HepG2 (cell line): ENCODE measurements around the gene DTYMK. TPM values are rescaled to one million over a fixed set of nuclear protein-coding genes. Genes with fewer than 3 reads are reported as not detected.

Source experiments
- ATAC-seq: fragments of 200-7000 bp; cut with Tn5 transposase; 3 replicates; pipeline ENCODE4 v1.9.1; 2020; ENCODE audit warnings: mild to moderate bottlenecking, moderate library complexity
- BruUV-seq: library from RNA; stranded (reverse); fragments of 400-500 nt; replicated peaks from 2 replicates; lab custom pipeline; 2021; lab: Mats Ljungman, UMichigan
- CTCF ChIA-PET: fragments of 300-600 bp; formaldehyde crosslinking; extraction: SDS; loops from one replicate; lab custom pipeline; 2021; ENCODE audit warnings: low total read pairs, inconsistent platforms, low intra/inter-chr PET ratio; lab: Yijun Ruan, JAX
- POLR2A ChIA-PET: fragments of 350-600 bp; sonication (Branson Sonifier 250); formaldehyde crosslinking; loops from one replicate; lab custom pipeline; 2020; ENCODE audit warnings: antibody characterized with exemption, inconsistent platforms; lab: Yijun Ruan, JAX
- DNase-seq: peaks from one replicate; pipeline ENCODE4 v3.0.0-alpha.2; 2015; ENCODE audit warnings: low spot score
- FAIRE-seq: peaks from 3 replicates; lab custom pipeline; 2011; peaks lifted over from hg19 to GRCh38; lab: Jason Lieb, UNC
- H2AFZ ChIP-seq: one replicate; pipeline ENCODE4 v1.6.1; 2011; ENCODE audit warnings: low read length, inconsistent platforms
- H3K27ac ChIP-seq: fragments of 300-600 bp; 3 replicates; pipeline ENCODE4 v1.8.0; 2011; ENCODE audit warnings: mixed run types, mild to moderate bottlenecking, mixed read lengths, low read length, inconsistent platforms; ENCODE audit not compliant: insufficient read depth; ENCODE audit errors: extremely low read length
- H3K27me3 ChIP-seq, 2 experiments: fragments of 200-600 bp in 1 of 2; 2 replicates in 1 of 2; 3 replicates in 1 of 2; pipeline versions ENCODE4 v1.6.0 to v1.8.0; 2011; ENCODE audit warnings: low read length in 2 of 2, mild to moderate bottlenecking in 2 of 2, moderate library complexity in 2 of 2, inconsistent platforms in 1 of 2; ENCODE audit not compliant: insufficient read depth in 2 of 2, control insufficient read depth in 1 of 2
- H3K36me3 ChIP-seq, 2 experiments: fragments of 200-600 bp in 1 of 2; replicated peaks in 1 of 2; 2 replicates in 1 of 2; 3 replicates in 1 of 2; pipeline versions ENCODE4 v1.5.1 to v1.8.0; 2011; ENCODE audit warnings: low read length in 2 of 2, inconsistent platforms in 1 of 2; ENCODE audit not compliant: insufficient read depth in 2 of 2, control insufficient read depth in 1 of 2
- H3K4me1 ChIP-seq: 2 replicates; pipeline ENCODE4 v1.5.1; 2012; ENCODE audit warnings: low read length, inconsistent platforms; ENCODE audit not compliant: insufficient read depth
- H3K4me2 ChIP-seq: 2 replicates; pipeline ENCODE4 v1.6.0; 2011; ENCODE audit warnings: low read depth, low read length, inconsistent platforms
- H3K4me3 ChIP-seq, 3 experiments: fragments of 200-600 bp in 1 of 3; sonication (generic), shearing (Covaris generic) in 1 of 3; replicated peaks in 1 of 3; 2 replicates each; pipeline ENCODE4 v1.5.1; 2011 to 2016; ENCODE audit warnings: low read length in 3 of 3, inconsistent platforms in 2 of 3, low read depth in 2 of 3, mild to moderate bottlenecking in 2 of 3, control low read depth in 1 of 3, mixed read lengths in 1 of 3; ENCODE audit not compliant: insufficient read depth in 1 of 3
- H3K79me2 ChIP-seq: one replicate; pipeline ENCODE4 v1.6.1; 2011; ENCODE audit warnings: low read length, inconsistent platforms; ENCODE audit not compliant: insufficient read depth
- H3K9ac ChIP-seq: 2 replicates; pipeline ENCODE4 v1.6.0; 2011; ENCODE audit warnings: mild to moderate bottlenecking, low read depth, low read length, inconsistent platforms; ENCODE audit not compliant: insufficient read depth
- H3K9me3 ChIP-seq: 2 replicates; pipeline ENCODE4 v1.5.1; 2012; ENCODE audit warnings: mild to moderate bottlenecking, low read length
- H4K20me1 ChIP-seq: 2 replicates; pipeline ENCODE4 v1.6.0; 2011; ENCODE audit warnings: inconsistent platforms, mild to moderate bottlenecking, low read length, moderate library complexity; ENCODE audit not compliant: insufficient read depth
- ADNP ChIP-seq: sonication (generic); formaldehyde crosslinking; IDR thresholded peaks from 2 replicates; pipeline ENCODE4 v1.4.0; 2020; ENCODE audit warnings: missing genetic modification reagents
- BRD4 ChIP-seq: sonication (generic); formaldehyde crosslinking; IDR thresholded peaks from 2 replicates; pipeline ENCODE4 v1.4.0; 2020; ENCODE audit warnings: missing genetic modification reagents
- CREBL2 ChIP-seq: sonication (generic); formaldehyde crosslinking; IDR thresholded peaks from 2 replicates; pipeline ENCODE4 v1.8.1; 2023; ENCODE audit warnings: missing genetic modification reagents, mild to moderate bottlenecking, borderline replicate concordance
- JDP2 ChIP-seq: sonication (generic); formaldehyde crosslinking; IDR thresholded peaks from 2 replicates; pipeline ENCODE4 v1.8.1; 2022; ENCODE audit warnings: missing genetic modification reagents, borderline replicate concordance
- KDM2A ChIP-seq: sonication (generic); formaldehyde crosslinking; IDR thresholded peaks from 2 replicates; pipeline ENCODE4 v1.4.0; 2020; ENCODE audit warnings: low read depth, missing genetic modification reagents, borderline replicate concordance
- ONECUT2 ChIP-seq: sonication (generic); formaldehyde crosslinking; IDR thresholded peaks from 2 replicates; pipeline ENCODE4 v1.4.0; 2020; ENCODE audit warnings: missing genetic modification reagents
- PCBP2 ChIP-seq: fragments of 200-400 bp; formaldehyde crosslinking; optimal IDR thresholded peaks from 2 replicates; pipeline ENCODE3; 2018; ENCODE audit warnings: low read length, low read depth; ENCODE audit not compliant: poor library complexity, severe bottlenecking
- SP5 ChIP-seq: IDR thresholded peaks from 2 replicates; pipeline ENCODE4 v1.6.1; 2016; ENCODE audit warnings: low read depth, borderline replicate concordance
- ZFP1 ChIP-seq: IDR thresholded peaks from 2 replicates; pipeline ENCODE4 v1.6.1; 2016
- ZKSCAN8 ChIP-seq: IDR thresholded peaks from 2 replicates; pipeline ENCODE4 v1.6.1; 2016; ENCODE audit warnings: borderline replicate concordance, missing genetic modification reagents, missing compliant biosample characterization
- ZNF546 ChIP-seq: sonication (generic); formaldehyde crosslinking; conservative IDR thresholded peaks from 2 replicates; pipeline ENCODE4 v1.8.1; 2023; ENCODE audit warnings: mild to moderate bottlenecking, missing genetic modification reagents
- ZNF562 ChIP-seq: sonication (generic); formaldehyde crosslinking; IDR thresholded peaks from 2 replicates; pipeline ENCODE4 v1.8.0; 2022; ENCODE audit warnings: missing genetic modification reagents, borderline replicate concordance
- ZNF614 ChIP-seq: IDR thresholded peaks from 2 replicates; pipeline ENCODE4 v1.6.1; 2018; ENCODE audit warnings: missing biosample characterization, missing genetic modification reagents, inconsistent platforms, borderline replicate concordance
- ZNF737 ChIP-seq: sonication (generic); formaldehyde crosslinking; IDR thresholded peaks from 2 replicates; pipeline ENCODE4 v1.5.0; 2020; ENCODE audit warnings: missing genetic modification reagents, mild to moderate bottlenecking, borderline replicate concordance
- ZNF83 ChIP-seq: sonication (generic); formaldehyde crosslinking; IDR thresholded peaks from 2 replicates; pipeline ENCODE4 v1.4.0; 2020; ENCODE audit warnings: missing genetic modification reagents, mild to moderate bottlenecking, borderline replicate concordance
- WGBS: methylation state at CpG from one replicate; pipeline ENCODE4 v1.1.6; 2017; ENCODE audit warnings: low lambda C conversion rate; 5-methylcytosine and 5-hydroxymethylcytosine counted together
- in situ Hi-C: cut with HindIII; loops from 2 replicates; pipeline ENCODE4 v1.10.0; 2017; ENCODE audit warnings: low pct_unique_long_range_greater_than_20kb; ENCODE audit not compliant: extremely low pct_ligation_motif_present
- intact Hi-C: fragments of 100-400 bp; cut with micrococcal nuclease; formaldehyde crosslinking; loops from one replicate; pipeline ENCODE4 v1.10.0; 2022; ENCODE audit not compliant: unreplicated experiment
- polyA plus RNA-seq, 8 experiments: library from polyadenylated mRNA; depleted of rRNA in 3 of 8; stranded (reverse) in 7 of 8; unstranded in 1 of 8; fragments of >200 nt; fragmentation: Illumina TruSeq in 4 of 8; extraction: Trizol in 4 of 8; gene quantifications; 2 replicates each; pipeline versions ENCODE4 v1.2.1 to v1.2.3, GENCODE V29; 2011 to 2016; ENCODE audit warnings: low read depth in 4 of 8, missing spikeins in 1 of 8, mixed read lengths in 1 of 8; ENCODE audit not compliant: insufficient read depth in 1 of 8
- total RNA-seq, 5 experiments: library from RNA; depleted of rRNA; stranded (reverse); fragments of >200 nt; fragmentation: Illumina TruSeq; extraction: Trizol; gene quantifications; 2 replicates each; pipeline ENCODE4 v1.2.3, GENCODE V29; 2016; ENCODE audit warnings: low read depth in 1 of 5
- TF ChIP-seq, protein P1 (sequence below): sonication (generic); formaldehyde crosslinking; IDR thresholded peaks from 2 replicates; pipeline ENCODE4 v1.5.1; 2020; ENCODE audit warnings: missing genetic modification reagents, mild to moderate bottlenecking, borderline replicate concordance
- TF ChIP-seq, protein P2 (sequence below): sonication (generic); formaldehyde crosslinking; IDR thresholded peaks from 2 replicates; pipeline ENCODE4 v1.4.0; 2020; ENCODE audit warnings: mild to moderate bottlenecking, missing genetic modification reagents

The DTYMK gene
- total and polyA plus RNA-seq, 2 of the 13 experiments (the other 11 are each of a cell fraction or from before 2014, with no cell fraction given), result 57.5 to 134 TPM

GRCh38 chr2:241702155-241703031, 15.8 kb upstream of the DTYMK start (continued):
- no peak for TF ChIP-seq ZNF737 (CRISPR knock-in tag)
- no peak for TF ChIP-seq ZNF562 (CRISPR knock-in tag)
- peak; percentile 47 for TF ChIP-seq SP5
- TF ChIP-seq, all 625 proteins: peak for 213

DNA sequence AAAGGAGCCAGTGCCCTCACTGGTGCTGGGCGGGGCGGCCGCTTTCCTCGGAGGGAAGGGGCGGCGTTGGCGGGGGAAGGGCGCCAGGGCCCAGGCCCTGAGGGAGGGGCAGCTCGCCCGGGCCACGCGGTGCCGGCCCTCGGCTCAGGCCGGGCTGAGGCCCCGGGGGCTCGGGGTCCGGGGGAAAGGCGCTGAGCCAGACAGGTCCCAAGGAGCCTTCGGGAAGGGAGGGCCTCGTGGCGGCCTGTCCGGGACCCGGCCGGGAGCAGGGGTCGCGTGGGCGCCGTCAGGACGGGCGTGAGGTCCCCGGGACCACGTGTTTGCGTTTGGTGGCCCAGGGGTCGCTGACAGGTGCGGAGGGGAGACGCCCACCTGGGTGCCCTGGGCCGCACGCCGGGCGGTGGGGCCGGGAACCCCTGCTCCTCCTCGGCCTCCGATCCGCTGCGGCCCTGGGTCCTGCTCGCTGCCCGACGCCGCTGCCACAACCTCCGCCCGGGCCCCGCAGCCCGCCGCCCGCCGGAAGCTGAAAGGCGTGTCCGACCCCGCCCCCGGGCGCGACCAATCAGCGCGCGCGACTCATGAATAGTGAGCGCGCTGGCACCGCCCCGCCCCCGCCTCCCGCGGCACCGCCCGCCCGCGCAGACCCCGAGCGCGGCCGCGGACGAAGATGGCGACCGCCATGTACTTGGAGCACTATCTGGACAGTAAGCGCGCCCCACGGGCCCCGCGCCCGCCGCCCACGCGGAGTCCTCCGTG, 15.0 kb upstream of the DTYMK start, which contains the start of gene ING5:
ING5 (plus strand) TSS at position 641 of the 756 bp plus-strand sequence; CDS start at position 668, 27 bp downstream.
- Histone ChIP-seq H3K27me3 (no peaks in the 10 kb centered on the region), H3K36me3 (peaks cover 13 to 20% of the 10 kb centered on the region in 2 experiments), H3K4me1 (peaks cover 30% of the 10 kb centered on the region), H3K4me3 (peak within 1 kb of the TSS; percentile 81 to 99 (median 94)), H3K79me2 (peaks cover 25% of the 10 kb centered on the region), H4K20me1 (peaks cover 18% of the 10 kb centered on the region; the same call in 1 of the 2 replicates), H3K4me2 (peak within 1 kb of the TSS; percentile 98), H3K9me3 (peaks cover 10% of the 10 kb centered on the region; the same call in 1 of the 2 replicates), H3K27ac (peak within 1 kb of the TSS; percentile 98), H3K9ac (peak within 1 kb of the TSS; percentile 100), H2AFZ (no peak within 1 kb of the TSS)
- DNase-seq, result peak; percentile 89
- ATAC-seq, result peak; percentile 74
- no peak for FAIRE-seq
- WGBS, result under 1% methylated on average over 39 of the region's 96 CpGs
- BruUV-seq, result TSS peak; percentile 88
- ChIA-PET POLR2A (interaction anchor here (0.6 to 7.5 kb wide), 23 partner anchors 11 to 387 kb away, joined by 3 to 234 read pairs (median 6); partner anchors contain the start of genes ATG4B, D2HGDH, DTYMK and NEU4), CTCF (no interaction called here)
- in situ Hi-C loops (no loop called here), intact Hi-C loops (loop anchor here (1.0 kb wide), 1 partner anchor 15 kb away; the partner anchor contains the start of gene DTYMK)
- peak; percentile 91 for TF ChIP-seq ZNF546
- peak; percentile 86 for TF ChIP-seq BRD4 (CRISPR knock-in tag)
- no peak; the same call in 1 of the 2 replicates for TF ChIP-seq ZKSCAN8
- TF ChIP-seq, protein P1, sequence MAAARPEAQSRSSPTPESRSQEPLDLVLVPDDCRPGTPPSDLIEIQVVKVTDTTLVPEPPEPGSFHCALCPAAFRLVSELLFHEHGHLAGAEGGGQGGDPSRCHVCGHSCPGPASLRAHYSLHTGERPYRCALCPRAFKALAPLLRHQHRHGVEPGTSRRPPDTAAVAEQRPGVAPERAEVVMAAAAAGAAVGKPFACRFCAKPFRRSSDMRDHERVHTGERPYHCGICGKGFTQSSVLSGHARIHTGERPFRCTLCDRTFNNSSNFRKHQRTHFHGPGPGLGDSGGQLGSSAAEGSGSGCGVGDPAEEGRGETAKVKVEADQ (CRISPR knock-in tag), result peak; percentile 66; the same call in 1 of the 2 replicates
- peak; percentile 98 for TF ChIP-seq KDM2A
- 0 out of 2 replicates have a peak, but pooled peaks have one; percentile 15 for TF ChIP-seq JDP2 (CRISPR knock-in tag)
- TF ChIP-seq ZNF83 (CRISPR knock-in tag), result no peak
- no peak for TF ChIP-seq ZNF737 (CRISPR knock-in tag)
- no peak for TF ChIP-seq PCBP2
- TF ChIP-seq ONECUT2 (CRISPR knock-in tag), result no peak; the same call in 1 of the 2 replicates
- TF ChIP-seq ZNF614 (CRISPR knock-in tag), result peak; percentile 45; the same call in 1 of the 2 replicates
- TF ChIP-seq CREBL2, result peak; percentile 60; the same call in 1 of the 2 replicates
- TF ChIP-seq ZFP1 (CRISPR knock-in tag), result peak; percentile 2; the same call in 1 of the 2 replicates
- TF ChIP-seq ADNP, result no peak
- TF ChIP-seq, protein P2, sequence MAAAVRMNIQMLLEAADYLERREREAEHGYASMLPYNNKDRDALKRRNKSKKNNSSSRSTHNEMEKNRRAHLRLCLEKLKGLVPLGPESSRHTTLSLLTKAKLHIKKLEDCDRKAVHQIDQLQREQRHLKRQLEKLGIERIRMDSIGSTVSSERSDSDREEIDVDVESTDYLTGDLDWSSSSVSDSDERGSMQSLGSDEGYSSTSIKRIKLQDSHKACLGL, result peak; percentile 98; the same call in 1 of the 2 replicates
